Central memory CD4-positive, alpha-beta T cell (primary cell): ENCODE measurements around the gene TPK1.

Source experiments
- DNase-seq: peaks from one replicate; pipeline ENCODE4 v3.0.0; 2022

The TPK1 gene

GRCh38 chr7:144519925-144520324, 315.9 kb downstream of the TPK1 start:
- DNase-seq: no peak

DNA sequence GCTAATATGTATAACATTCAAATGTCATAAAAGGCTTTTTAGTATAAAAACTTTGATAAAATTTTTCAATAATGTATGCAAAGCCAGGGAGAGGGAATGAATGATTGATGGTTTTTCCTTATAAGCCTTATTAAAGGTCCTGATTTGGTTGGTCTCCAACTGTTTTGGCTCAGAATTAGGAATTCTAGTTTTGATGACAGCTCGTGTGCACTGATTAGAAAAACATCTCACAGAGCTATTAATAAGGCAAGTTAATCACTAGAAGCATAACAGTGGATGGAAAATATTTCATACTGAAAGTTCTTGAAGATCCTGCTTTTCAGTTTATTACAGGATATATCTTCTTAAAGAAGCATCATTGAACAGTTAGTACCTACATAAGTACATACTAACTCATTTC, 317.5 kb downstream of the TPK1 start:
- no peak for DNase-seq

DNA sequence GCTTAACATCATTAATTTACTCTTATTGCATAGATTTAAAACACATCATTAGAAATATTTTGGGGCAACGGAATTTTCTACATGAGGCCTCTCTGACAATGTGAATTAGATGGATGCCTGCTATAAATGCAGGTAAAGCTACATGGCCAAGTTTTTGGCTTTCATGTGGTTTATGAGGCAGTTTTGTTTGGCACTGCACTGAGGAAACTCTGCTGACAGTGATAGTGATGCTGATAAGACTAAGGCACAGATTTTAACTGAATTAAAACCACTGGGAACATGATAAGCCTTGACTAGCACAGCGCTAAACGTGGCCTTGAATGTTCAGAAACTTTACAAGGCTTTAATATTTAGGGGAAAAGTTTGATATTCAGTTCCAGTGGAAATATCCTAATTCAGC, 318.1 kb downstream of the TPK1 start:
- DNase-seq: peak; percentile 16

DNA sequence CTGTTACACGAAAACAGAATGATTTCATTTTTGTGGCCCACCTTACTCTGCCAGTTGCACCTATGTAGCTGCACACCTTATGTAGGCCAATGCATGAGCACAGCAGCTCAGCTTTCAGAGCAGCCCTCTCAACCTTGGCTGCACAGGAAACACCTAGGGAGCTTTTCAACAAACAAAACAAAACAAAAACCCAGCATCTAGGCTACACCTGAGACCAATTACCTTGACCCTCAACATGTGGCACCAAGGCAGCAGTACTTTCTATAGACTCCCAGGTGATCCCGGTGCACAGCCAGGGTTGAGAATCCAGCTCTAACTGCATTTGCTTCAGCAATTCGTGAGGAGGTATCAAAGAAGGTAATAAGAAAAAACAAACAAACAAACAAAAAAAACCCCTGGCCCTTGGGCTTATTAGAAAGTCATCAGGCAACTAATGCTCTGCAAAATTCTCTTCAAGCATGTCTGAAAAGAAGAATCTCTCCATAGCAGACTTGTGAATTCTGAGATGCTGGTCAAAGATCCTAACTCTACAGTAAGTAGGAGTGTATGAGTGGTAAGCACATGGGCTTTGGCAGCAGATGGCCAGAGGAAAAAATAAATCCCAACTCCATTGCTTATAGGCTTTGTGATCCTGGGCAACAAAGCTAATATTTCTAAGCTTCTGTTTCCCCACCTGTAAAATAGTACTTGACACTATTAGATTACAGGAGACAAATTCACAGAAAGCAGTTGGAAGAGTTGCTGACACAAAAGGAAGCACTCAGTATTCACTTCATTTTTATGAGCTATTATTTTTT, 318.9 kb downstream of the TPK1 start:
- DNase-seq: no peak

GRCh38 chr7:144513334-144513733, 322.5 kb downstream of the TPK1 start:
- DNase-seq: no peak

DNA sequence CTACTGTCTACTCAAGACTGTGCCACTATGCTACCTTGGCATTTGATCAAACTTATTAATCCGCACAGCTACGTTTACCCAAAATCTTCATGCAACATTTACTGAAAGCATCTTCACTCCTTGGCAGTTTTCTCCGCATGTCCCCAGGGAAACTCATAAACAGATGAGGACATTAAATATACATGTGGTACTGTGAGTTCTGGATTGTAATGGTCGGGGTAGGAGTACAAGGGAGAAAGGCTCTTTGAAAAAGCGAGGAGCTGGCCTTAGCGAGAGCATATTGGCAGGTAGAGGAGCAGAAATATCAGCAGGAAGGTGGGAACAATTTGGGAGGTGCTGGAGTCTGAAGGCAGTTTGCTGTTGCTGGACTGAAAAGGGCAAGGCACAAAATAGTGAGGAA, 325.2 kb downstream of the TPK1 start:
- DNase-seq: no peak

DNA sequence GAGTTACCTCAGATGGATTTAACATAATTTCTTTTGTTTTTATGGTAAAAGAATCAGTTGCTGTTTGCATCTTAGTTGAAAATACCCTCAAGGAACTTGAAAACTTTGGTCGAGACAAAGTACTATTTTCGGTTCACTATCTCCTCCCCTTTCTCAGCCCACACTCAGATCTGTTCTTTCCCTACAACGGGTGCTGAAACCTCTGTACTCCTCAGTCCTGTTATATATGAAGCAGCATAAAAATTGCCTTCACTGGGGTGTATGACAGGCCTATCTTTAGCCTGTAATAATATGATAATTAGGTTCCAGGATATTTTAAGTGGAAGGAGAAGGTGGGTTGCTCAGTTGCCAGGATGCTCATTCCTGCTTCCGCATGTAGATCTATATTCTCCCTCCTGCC, 327.2 kb downstream of the TPK1 start:
- no peak for DNase-seq

DNA sequence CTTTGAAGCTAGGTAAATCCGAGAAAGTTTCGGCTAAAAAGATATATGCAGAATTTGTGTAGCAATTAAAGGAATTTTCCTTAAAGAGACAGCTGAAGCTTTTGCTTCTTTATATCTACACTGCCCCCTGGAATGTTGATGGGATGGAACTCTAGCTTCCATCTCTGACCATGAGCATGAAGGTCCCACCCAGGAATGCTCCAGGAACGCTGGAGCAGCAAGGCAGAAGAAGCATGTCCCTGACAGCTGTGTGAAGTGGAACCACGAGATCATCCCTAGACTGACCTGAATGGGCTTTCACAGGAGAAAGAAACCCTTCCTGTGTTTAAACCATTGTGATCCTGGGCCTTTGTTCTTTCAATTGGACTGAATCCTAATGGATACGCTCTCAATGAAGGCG, 332.6 kb downstream of the TPK1 start:
- DNase-seq: no peak

DNA sequence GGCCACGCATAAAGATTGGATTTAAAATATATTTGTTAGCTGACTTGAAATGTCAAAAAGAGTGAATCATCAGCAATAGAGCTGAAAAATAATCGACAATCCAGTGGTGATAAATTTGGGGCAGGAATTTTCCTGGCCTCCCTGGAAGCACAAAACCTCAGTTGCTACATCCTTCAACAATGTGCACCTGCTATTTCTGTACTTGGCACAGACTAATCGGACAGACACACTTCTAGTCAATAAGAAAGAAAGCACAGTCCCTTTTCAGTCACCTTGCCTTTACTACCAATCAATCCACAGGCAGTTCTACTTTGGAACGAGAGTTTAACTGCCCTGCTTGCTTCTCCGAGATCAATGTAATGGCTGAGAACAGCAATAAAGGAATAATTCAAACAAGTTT, 335.6 kb downstream of the TPK1 start:
- DNase-seq: no peak

- no peak for DNase-seq
These were observed 338.6 kb downstream of the TPK1 start for GRCh38 chr7:144497282-144497681.

DNA sequence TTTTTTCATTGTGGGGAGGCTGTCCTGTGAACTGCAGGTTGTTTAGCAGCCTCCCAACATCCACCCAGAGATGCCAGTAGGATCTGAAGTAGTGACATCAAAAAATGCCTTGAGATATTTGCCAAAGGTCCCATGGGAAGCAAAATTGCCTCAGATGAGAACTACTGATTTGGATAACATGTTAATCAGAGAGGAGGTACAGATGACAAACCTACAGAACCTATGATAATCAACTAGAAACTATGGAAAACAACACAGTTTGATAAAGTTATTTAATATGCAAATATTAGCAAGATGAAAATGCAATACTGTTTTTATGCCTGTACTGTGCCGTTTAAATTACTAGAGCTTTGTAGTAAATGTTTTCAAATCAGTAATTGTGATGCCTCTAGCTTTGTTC, 341.5 kb downstream of the TPK1 start:
- DNase-seq: no peak

DNA sequence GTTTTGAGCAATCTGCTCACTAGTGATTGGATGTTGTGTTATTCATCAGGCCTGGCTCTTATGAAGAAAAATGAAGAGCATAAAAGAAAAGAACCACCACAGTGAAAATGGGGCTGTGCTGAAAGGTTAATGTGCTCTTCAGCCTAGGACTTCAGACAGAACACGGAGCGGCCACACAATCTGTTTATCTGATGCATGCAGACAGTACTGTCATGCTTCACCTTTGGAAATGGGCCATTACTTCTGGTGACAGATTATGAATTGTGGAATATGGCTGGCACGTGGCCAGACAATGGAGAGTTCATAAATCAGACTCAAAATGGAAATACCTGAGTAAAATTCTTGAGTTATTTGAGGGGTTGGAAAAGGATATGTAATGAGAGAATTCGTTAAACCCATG, 346.3 kb downstream of the TPK1 start:
- DNase-seq: no peak

DNA sequence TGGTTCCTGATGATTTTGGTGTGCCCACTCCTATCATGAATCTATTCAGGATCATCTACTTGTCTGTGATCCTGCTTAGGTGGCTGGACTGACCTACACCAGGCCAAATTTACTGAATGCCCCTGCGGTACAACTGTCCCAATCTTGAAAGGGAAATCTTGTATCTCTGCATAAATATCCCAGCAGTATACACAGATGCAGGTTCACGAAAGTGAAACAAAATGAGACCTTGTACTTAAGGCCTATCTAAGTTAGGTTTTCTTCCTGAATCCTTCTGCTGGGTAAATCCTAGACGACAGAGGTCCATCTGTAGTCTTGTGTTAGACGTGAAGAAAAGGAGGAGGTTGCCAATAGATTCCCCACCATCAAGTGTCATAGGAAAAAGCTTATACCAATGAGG, 346.9 kb downstream of the TPK1 start:
- DNase-seq: no peak

DNA sequence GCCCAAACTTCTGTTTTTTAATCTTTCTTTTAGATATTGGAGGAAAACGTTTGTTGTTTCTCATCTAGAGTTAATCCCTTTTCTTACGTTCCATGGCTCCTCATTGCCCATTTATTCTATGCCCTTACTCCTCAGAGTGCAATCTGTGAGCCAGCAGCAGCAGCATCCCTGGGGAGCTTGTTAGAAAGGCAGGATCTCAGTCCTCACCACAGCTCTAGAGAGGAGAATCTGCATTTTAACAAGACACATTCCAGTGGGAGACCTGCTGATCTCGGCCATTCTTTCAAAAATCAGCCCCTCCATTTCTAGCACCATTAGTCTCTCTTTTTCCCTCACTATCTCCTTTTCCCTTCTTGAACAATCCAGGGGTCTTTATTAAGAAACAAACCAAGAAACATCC, 348.0 kb downstream of the TPK1 start:
- no peak for DNase-seq

- DNase-seq: no peak
These were observed 351.4 kb downstream of the TPK1 start for GRCh38 chr7:144484445-144484844.

DNA sequence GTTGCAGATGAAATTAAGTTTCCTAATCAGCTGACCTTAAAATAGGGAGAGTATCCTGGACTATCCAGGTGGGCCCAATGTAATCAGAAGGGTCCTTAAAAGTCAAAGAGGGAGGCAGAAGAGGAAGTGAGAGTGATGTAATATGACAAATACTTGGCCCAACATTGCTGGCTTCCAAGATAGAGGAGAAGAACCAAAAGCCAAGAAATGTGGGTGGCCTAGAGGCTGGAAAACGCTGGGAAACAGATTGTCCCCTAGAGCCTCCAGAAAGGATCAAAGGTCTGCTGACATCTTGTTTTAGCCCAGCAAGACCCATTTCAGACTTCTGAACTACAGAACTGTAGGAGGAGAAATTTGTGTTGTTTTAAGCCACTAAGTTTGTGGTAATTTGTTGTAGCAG, 352.7 kb downstream of the TPK1 start:
- DNase-seq: no peak

- no peak for DNase-seq
These were observed 354.0 kb downstream of the TPK1 start for GRCh38 chr7:144481833-144482232.

DNA sequence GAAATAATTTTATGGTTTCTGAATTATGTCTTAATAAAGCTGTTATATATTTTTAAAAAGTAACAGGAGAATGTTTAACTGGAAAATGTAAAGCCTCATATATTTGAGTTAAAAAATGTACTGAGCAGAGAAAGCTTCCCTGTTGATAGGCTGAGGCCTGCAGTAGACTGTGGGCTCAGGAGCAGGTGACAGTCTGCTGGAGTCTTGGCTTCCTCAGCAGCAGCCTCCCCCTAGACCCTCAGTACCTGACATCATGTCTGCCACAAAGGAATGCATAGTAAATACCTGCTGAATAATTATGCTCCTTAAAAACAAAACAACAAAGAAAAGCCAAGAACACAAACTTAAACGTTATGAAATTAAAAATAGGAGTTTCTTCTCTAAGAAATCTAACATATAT, 358.5 kb downstream of the TPK1 start:
- DNase-seq: no peak

DNA sequence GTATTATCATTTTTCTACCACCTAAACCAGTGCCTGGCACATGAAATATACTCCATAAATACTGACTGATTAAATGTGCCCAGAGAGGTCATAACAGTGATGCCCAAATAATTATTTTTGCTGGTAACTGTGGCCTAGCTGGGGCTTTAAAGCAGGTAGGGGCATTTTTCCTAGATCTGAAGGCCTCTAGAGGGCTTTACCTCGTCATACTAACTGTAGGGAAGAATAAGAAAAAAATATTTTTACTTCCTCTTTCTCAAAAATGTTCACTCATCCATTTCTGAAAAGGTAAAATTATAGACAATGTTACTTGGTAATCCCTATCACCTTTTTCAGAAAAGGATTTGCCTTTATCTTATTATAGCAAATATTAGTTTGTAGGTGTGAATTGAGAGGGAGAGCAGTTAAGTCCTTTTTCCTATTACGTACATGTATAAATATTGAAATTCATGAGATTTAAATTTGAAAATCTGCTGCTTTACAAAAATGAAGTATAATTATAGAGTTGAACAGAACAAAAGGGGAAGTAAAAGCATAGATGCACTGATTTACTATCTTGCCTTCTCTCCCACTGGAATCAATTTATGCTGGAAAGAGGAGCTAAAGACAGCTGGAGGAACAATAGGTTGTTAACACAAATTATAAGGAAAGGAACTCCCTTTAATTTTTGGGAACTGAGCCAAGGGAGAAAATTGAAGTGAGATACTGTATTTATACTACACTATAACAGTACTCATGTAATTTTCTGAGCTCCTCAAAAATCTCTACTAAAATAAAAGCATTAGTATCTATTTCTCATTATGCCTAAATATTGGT, 360.8 kb downstream of the TPK1 start:
- no peak for DNase-seq

DNA sequence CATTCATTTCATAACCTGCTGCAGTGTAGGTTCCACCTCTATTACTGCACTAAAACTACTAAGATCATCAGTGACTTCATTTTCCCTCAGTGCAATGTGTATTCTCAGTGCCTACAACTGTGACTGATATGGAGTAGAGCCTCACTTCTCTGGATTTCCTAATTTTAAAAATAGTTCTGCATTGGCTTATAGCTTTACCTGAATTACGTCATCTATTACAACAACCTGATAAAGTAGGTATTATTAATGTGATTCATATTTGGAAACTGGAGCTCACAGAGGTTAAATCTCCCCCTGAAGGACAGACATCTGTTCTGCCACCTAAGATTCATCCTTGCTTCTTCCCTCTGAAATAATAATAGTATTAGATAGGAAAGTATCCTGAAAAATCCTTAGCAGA, 361.5 kb downstream of the TPK1 start:
- no peak for DNase-seq

- no peak for DNase-seq
These were observed 361.9 kb downstream of the TPK1 start for GRCh38 chr7:144473908-144474307.

- no peak for DNase-seq
These were observed 365.8 kb downstream of the TPK1 start for GRCh38 chr7:144470078-144470477.

- DNase-seq: no peak
These were observed 366.7 kb downstream of the TPK1 start for GRCh38 chr7:144468990-144469732.

DNA sequence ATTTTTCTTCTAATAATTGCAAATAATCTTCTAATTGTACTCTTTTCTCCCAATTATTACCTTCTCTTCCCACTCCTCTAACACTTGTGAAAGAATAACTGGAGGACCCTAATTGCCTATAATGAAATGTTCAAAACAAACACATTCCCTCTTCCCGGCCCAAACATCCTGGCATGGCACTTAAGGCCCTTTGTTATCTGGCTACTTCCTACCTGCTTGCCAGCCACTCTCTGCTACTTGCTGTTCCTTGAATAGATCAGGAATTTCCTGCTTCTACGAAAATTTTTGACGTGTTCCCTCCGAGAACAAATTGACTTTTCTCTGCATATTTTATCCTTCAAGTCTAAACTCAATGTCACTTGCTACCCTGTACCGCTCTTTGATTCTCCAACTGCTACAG, 376.2 kb downstream of the TPK1 start:
- DNase-seq: no peak
